GM13977 (cell line): ENCODE results near the gene FILIP1L.
A peak's percentile ranks its signal among the peaks of the same experiment; 100 is the strongest.

Source experiments
- DNase-seq: peaks from one replicate; pipeline ENCODE4 v3.0.0; 2012; ENCODE audit warnings: low spot score
- in situ Hi-C: fragments of 300-500 bp; cut with MboI; formaldehyde crosslinking; loops from one replicate; pipeline ENCODE4 v1.12.0; 2022; ENCODE audit warnings: low sequenced_read_pairs, low pct_unique_long_range_greater_than_20kb, mixed read lengths, inconsistent platforms; ENCODE audit not compliant: unreplicated experiment
- TF ChIP-seq, protein P1 (sequence below): IDR thresholded peaks from 2 replicates; pipeline ENCODE4 v1.5.1; 2012; ENCODE audit warnings: mild to moderate bottlenecking, control low read depth; ENCODE audit not compliant: insufficient read depth; ENCODE audit errors: extremely low read depth, missing control alignments

FILIP1L gene

DNA sequence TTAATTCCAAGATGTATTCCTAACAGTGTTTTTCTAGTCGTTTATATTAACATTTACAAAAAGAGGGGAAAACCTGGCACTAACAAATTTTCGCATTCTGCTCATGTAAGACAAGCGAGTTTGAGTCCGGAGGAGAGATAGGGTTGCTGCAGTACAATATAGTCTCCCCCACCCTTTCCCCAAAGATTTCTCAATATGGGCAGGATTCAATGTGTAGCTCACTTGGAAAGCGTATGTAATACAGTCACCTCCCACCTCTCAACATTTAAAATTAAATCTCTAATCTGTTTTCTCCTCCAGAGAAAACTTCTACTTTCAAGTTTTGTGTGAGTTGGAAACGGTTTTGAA lies 238.7 kb downstream of the FILIP1L start:
- in situ Hi-C loops: no loop called here
- TF ChIP-seq, protein P1, sequence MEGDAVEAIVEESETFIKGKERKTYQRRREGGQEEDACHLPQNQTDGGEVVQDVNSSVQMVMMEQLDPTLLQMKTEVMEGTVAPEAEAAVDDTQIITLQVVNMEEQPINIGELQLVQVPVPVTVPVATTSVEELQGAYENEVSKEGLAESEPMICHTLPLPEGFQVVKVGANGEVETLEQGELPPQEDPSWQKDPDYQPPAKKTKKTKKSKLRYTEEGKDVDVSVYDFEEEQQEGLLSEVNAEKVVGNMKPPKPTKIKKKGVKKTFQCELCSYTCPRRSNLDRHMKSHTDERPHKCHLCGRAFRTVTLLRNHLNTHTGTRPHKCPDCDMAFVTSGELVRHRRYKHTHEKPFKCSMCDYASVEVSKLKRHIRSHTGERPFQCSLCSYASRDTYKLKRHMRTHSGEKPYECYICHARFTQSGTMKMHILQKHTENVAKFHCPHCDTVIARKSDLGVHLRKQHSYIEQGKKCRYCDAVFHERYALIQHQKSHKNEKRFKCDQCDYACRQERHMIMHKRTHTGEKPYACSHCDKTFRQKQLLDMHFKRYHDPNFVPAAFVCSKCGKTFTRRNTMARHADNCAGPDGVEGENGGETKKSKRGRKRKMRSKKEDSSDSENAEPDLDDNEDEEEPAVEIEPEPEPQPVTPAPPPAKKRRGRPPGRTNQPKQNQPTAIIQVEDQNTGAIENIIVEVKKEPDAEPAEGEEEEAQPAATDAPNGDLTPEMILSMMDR: no peak
- DNase-seq: no peak

DNA sequence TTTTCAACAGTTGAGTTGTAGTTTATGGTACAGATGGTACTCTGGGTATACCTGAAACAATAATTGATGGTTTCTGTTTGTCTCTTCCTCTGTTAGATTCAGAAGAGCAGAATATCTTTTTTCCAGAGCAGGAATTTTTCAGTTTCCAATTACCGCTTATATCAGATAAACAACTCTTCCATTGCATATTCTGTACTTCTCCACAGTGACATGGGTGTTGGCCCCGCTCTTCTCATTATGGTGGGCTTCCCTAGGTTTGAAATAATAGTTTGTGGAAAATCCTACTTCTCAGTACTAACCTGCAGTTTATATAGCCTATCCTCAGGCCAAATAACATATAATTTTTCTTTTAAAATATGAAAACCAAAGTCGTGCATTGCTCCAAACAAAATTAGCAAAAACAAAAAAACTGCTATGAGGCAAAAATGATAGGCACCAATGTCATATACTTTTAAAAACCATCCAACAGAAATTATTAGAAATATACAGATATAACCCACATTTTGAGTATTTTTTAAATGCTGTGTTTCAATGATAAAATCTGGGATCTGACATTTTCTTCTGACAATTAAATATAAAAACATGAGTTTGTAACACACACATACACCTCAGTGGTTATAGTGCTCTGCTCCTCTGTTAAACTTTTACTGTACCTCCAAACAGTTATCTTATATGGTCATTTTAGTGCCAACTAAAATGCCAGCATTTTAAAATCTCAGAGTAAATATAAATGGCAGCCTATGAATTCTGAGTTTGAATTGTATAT lies 239.9 kb downstream of the FILIP1L start:
- no peak for DNase-seq
- TF ChIP-seq, protein P1: no peak
- in situ Hi-C loops: no loop called here

DNA sequence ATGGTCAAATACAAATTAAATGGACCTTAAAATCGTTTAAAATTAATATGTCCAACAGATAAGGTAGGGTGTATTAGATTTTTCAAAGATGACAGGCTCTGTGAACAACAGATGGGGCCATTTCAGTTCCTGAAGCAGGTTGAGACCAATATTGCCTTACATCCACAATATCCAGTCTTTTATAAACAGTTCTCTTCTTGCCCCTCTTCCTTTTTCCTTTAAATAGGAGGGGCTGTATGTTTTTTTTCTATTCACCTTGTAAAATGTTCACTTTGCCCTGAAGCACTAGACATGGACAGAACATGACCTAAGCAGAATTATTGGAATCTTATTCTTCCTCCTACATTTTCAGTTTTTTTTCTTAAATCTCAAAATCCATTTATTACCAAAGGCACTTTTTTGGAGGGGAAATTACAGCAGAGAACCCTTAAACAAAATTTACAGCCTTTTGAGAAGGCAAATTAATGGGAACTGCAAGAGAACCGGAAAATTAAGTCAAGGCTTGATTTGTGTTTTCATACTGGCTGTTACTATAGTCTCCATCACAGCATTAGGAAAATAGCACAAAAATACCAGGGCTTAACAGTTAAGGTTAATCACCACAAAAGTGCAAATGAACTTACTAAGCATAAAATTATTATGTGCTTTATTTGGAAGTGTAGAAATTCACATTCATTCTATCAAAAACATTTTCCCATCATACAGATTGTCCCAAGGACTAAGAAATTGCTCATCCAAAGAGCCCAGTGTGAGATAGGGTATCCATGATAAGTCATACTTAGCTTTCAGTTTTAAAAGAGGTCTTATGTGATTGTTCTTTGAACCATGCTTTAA lies 240.8 kb downstream of the FILIP1L start:
- TF ChIP-seq, protein P1: no peak
- DNase-seq: no peak
- in situ Hi-C loops: no loop called here

DNA sequence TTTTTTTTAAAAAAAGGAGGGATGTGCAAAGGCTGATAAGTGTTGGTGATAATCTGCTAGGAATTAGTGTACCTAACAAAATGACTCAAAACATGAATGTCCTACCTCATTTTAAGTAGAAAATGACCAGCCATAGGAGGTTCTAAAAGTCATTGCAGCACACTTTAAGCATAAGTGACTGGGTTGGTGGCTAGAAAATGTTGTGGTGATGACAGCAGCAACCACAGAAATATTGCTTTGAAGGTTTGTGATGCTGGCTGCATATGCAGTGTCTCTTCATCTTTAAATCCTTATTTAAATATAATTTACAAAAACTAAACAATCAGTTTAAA lies 241.4 kb downstream of the FILIP1L start:
- TF ChIP-seq, protein P1: no peak
- in situ Hi-C loops: no loop called here
- peak; percentile 69 for DNase-seq

DNA sequence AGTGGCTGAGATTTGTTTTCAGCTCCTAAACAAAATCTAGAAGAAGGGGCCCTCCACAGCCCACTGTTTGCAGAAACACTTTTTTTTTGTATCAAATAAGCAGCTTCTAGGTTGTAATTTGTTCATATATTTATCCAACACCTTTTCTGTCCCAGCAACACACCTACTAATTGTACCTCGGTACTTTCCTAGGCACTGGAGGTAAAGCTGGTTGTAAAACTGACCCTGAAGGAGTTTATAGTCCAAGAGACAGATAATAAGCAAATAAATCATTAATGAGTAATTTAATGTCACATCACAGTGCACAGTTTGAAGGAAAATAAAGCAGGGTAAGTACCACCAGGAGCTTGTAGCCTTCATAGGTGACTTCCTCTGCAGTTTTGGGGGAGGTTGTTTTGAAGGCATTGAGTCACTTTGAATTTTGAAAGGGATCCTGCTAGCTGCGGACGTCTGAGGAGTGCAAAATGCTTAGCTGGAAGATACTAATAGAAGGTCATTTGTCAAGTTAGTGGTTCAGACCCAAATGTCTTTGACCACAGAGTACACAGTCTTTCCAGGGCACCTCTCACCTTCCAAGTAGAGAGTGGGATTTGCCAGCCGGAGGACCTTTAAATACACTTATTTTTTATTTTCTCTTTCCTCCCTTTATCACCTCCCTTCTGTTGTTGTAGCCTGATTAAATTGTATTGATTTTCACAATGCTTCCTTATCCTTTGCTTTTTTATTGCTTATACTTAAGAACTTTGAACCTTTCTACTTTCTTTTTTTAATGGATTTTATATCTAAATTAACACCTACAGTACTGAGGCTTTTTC lies 242.9 kb downstream of the FILIP1L start:
- TF ChIP-seq, protein P1: no peak
- in situ Hi-C loops: no loop called here
- DNase-seq: no peak

DNA sequence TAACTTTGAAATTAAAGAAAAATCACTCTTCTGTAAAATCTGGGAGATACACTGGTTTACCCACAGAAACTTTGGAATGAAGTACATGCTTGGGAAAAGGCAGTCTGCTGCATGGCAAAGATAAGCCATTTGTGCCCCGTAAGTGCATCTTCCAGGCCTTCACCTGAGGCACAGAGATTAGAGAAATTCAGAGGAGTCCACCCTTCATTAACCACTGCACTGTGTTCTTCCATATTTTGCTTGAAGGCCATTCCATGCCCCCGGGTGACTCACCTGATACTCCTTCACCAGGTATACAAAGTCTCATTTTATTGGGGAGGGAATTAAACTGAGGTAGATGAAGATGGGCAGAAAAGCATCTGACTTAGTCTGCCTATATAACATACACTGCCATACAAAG lies 243.6 kb downstream of the FILIP1L start:
- DNase-seq: no peak
- TF ChIP-seq, protein P1: no peak
- in situ Hi-C loops: no loop called here
